HG03135 (cell line): ENCODE results near the gene TAF9.
"Not testable (repeated sequence)": the region's sequence is repeated elsewhere in the genome, so short reads cannot be mapped to it uniquely, and the experiment has no call there.

Source experiments
- ATAC-seq: cut with Tn5 transposase; IDR thresholded peaks from one replicate; pipeline ENCODE4 v1.9.1; 2021; ENCODE audit warnings: mild to moderate bottlenecking, moderate library complexity; ENCODE audit not compliant: unreplicated experiment

The TAF9 gene

DNA sequence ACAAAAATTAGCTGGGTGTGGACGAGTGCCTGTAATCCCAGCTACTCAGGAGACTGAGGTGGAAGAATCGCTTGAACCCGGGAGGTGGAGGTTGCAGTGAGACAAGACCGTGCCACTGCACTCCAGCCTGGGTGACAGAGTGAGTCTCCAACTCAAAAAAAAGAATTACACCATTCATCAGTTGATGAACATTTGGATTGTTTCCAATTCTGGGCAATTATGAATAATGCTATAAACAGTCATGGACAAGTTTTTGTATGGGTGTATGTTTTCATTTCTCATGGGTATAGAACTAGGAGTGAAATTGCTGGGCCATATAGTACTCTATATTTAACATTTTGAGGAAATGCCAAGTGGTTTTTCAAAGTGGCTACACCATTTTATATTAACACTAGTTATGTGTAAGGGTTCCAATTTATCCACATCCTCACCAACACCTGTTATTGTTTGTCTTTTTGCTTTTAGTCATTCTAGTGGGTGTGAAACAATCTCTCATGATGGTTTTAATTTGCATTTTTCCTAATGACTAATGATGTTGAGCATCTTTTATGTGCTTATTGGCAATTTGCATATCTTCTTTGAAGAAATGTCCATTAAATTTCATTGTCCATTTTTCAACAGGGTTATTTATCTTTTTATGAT is 27.7 kb downstream of the TAF9 start:
- no peak for ATAC-seq

DNA sequence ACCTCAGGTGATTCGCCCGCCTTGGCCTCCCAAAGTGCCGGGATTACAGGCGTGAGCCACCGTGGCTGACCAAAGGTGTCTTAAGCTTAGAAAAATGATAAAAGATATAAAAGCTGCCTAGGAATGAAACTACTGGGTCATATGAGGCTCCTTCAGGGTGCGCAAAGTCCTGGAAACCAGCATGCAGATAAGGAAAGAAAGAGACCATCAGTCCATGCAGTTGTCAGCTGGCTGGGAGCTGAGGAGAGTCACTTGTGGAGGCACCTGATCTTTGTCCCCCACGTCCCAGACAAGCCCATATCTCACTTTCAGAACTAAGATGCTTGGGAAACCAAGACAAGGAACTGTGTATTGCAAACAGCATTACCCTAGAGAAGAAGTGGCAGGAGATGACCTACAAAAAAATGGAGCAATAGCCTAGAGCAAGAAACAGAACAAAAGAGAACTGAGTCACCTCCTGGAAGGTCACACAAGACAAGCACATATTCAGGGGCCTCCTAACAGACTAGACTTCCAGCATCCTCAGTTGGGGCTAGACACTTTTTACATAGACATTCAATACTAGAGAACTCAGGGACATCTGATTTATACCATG is 33.9 kb downstream of the TAF9 start:
- ATAC-seq = no peak

- ATAC-seq = no peak
These were observed 34.5 kb downstream of the TAF9 start for GRCh38 chr5:69334793-69335268.

GRCh38 chr5:69333668-69334315 is 35.5 kb downstream of the TAF9 start:
- ATAC-seq = not testable (repeated sequence)

DNA sequence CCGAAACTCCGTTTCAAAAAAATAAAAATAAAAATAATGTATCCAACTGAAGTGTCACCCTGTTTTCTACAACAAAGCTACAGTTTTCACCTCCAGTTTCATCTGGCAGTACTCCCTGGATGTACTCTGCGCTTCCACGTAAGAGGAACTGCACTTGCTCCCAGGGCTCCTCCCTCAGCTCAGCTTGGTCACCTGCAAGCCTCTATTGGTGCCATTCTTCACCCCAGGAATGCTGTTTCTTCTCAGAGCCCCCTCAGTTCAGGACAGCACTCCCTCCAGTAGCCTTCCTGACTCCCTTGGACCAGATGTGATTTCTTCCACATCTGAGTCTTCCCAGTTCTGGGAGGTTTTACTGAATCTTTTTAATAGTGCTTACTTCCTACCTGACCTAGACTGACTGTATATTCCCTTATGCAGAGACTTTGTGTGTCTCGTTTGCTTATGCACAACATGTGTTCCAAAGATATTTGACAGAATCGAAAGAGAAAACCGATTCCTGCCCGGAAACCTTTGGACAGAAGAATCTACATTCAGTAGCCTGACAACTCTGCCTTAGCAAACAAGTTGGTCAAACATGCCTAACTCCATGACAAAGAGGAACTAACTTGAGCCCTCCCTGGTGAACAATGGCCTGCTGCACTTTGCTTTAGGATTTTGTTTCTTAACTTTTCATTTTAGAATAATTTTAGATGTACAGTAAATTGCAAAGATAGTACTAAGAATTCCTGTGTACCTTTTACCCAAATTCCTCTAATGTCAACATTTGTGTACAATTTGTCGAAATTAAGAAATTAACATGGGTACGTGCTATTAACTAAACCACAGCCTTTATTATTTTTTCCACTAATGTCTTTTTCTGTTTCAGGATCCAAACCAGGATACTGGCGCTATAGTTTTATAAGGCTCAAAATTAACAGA is 37.5 kb downstream of the TAF9 start:
- no peak for ATAC-seq

DNA sequence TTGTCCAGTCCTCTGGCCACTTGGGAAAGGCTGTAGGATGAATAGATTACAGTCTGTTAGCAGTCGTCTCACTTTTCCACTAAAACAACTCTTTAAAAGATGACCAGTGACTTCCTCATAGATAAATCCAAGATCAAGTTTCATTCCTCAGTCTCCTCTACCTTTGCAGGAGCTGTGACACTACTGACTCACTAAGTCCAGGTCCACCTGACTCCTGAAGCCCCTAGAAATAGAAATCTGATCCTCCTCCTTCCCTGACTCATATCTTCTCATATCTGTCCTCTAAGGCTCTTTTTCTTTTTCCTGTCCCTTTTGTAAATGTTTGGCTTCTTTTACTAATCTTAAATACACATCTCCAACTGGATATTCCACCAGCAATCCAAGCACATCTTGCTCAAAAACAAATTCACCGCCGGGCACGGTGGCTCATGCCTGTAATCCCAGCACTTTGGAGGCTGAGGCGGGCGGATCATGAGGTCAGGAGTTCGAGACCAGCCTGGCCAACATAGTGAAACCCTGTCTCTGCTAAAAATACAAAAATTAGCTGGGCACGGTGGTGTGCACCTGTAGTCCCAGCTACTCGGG is 39.3 kb downstream of the TAF9 start:
- no peak for ATAC-seq

DNA sequence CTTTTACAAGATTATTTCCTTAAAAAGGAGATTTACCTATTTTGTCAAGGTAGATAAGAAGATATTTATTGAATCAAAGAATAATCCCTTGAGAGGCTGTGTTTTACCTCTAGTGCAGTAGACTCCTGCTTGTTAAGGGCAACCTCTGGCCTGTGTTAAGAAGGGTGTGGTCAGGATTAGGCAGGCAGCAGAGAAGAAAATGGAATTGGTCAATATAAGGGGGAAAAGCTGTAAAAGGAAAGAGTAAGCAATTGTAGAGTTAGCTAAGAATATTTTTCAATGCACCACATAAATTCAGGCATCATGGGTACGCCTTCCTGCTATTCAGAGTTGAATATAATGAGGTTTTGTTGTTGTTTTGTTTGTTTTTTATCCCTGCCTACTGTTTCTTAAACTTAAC is 43.0 kb downstream of the TAF9 start:
- no peak for ATAC-seq

- ATAC-seq = no peak
These were observed 51.9 kb downstream of the TAF9 start for GRCh38 chr5:69317391-69317790.

GRCh38 chr5:69315972-69316371 is 53.3 kb downstream of the TAF9 start:
- ATAC-seq = no peak
